Heart left ventricle (tissue), 16 donors: ENCODE measurements around the gene SGK1. TPM values are rescaled to one million over a fixed set of nuclear protein-coding genes. Genes with fewer than 3 reads are reported as not detected.
A peak's percentile ranks its signal among the peaks of the same experiment; 100 is the strongest.

Experiments used
- ATAC-seq, 4 donors: fragments of 200-7000 bp; cut with Tn5 transposase; one replicate each; pipeline ENCODE4 v1.9.1; 2020 to 2022; ENCODE audit warnings: moderate library complexity in 4 of 4, mild to moderate bottlenecking in 3 of 4, moderate number of reproducible peaks in 1 of 4
- DNase-seq, 5 donors: peaks; one replicate each; pipeline ENCODE4 v3.0.0-alpha.2; 2020
- H3K27ac ChIP-seq, 12 donors: fragments of 200-600 bp; sonication (generic) in 4 of 12; one replicate each; pipeline versions ENCODE4 v1.5.0 to v1.8.0; 2016 to 2022; ENCODE audit warnings: mild to moderate bottlenecking in 2 of 12
- H3K27me3 ChIP-seq, 9 donors: fragments of 200-600 bp; sonication (generic) in 2 of 9; one replicate each; pipeline versions ENCODE4 v1.5.1 to v1.8.0; 2016 to 2022; ENCODE audit warnings: mild to moderate bottlenecking in 3 of 9
- H3K36me3 ChIP-seq, 9 donors: fragments of 200-600 bp; sonication (generic) in 2 of 9; one replicate each; pipeline versions ENCODE4 v1.5.0 to v1.8.0; 2018 to 2022; ENCODE audit warnings: mild to moderate bottlenecking in 2 of 9
- H3K4me1 ChIP-seq, 12 donors: fragments of 200-600 bp; sonication (generic) in 4 of 12; one replicate each; pipeline versions ENCODE4 v1.5.0 to v1.8.0; 2016 to 2022; ENCODE audit warnings: mild to moderate bottlenecking in 3 of 12
- H3K4me3 ChIP-seq, 12 donors: fragments of 200-600 bp; sonication (generic) in 4 of 12; one replicate each; pipeline versions ENCODE4 v1.5.0 to v1.8.0; 2017 to 2022; ENCODE audit warnings: mild to moderate bottlenecking in 9 of 12, moderate library complexity in 4 of 12
- H3K9me3 ChIP-seq, 12 donors: fragments of 200-600 bp; sonication (generic) in 4 of 12; one replicate each; pipeline versions ENCODE4 v1.5.0 to v1.8.0; 2016 to 2022; ENCODE audit warnings: mild to moderate bottlenecking in 1 of 12
- POLR2A ChIP-seq, 2 donors: fragments of 450-650 bp; IDR thresholded peaks; one replicate each; pipeline ENCODE4 v1.6.1; 2017; ENCODE audit warnings: antibody characterized with exemption in 2 of 2, mild to moderate bottlenecking in 2 of 2, moderate library complexity in 2 of 2
- WGBS, 4 donors: extraction: QIAGEN DNeasy Blood & Tissue Kit in 2 of 4; methylation state at CpG; one replicate each; pipeline versions ENCODE4 v1.1.5 to v1.1.7; 2013 to 2018; 5-methylcytosine and 5-hydroxymethylcytosine counted together
- intact Hi-C, 10 donors: fragments of 100-400 bp; cut with DNase I; formaldehyde crosslinking; loops; one replicate each; pipeline versions ENCODE4 v1.11.1 to v1.14.2; 2022
- polyA plus RNA-seq, 2 donors: library from polyadenylated mRNA; stranded (reverse); fragments of 200-250 nt; gene quantifications; one replicate each; pipeline ENCODE4 v1.2.3, GENCODE V29; 2013
- total RNA-seq, 9 donors: library from RNA; depleted of rRNA in 2 of 9; stranded (reverse); fragments of >200 nt in 2 of 9; fragmentation: NEBNext Ultra II Directional in 3 of 9; extraction: Animal tissue kit (Norgen Biotek cat#: 25700) in 3 of 9; gene quantifications; one replicate each; pipeline versions ENCODE4 v1.1.0 to v1.2.4, GENCODE V29; 2016 to 2023
- TF ChIP-seq, protein P1 (sequence below), 12 donors: fragments of 200-600 bp; sonication (generic) in 4 of 12; IDR thresholded peaks; one replicate each; pipeline versions ENCODE4 v1.5.0 to v1.8.0; 2018 to 2022; ENCODE audit warnings: antibody characterized with exemption in 12 of 12, mild to moderate bottlenecking in 5 of 12
- donor health status: ischemic (EF 13 %, LVEDD 7.1; RV severe dilation, severe dysfunction).
- donor health status: healthy with polysubstance abuse.
- donor health status: DM: no; HTN: yes; CAD: no.
- donor health status: DM: no; HTN: no; CAD: no.
- donor health status: ischemic (EF 25% LVEDD 6.9; RV normal size, moderate dysfunction).
- donor health status: ischemic (EF 25% LVEDD 5.7; RV mildly dilated, moderate dysfunction).
- donor health status: healthy.
- donor health status: DM: yes; HTN: yes; CAD: no.
- donor health status: ischemic (EF 35%, LVEDD 5.7; RV mildly dilated, moderate dysfunction).
- donor health status: nonischemic (EF 11% LVEDD 7.7; RV severe dilation, severe dysfunction).
- donor health status: DM: yes; HTN: yes; CAD: no.
- donor health status: PGD.
- donor health status: ischemic (EF 29% LVEDD 5.4; RV normal size, mild dysfunction).
- donor health status: nonischemic (EF 23%, LVEDD 6.1; RV moderate dilation, normal function).

SGK1 gene
- total and polyA plus RNA-seq, 11 donors: 17.7 to 118 (median 56.7) TPM

DNA sequence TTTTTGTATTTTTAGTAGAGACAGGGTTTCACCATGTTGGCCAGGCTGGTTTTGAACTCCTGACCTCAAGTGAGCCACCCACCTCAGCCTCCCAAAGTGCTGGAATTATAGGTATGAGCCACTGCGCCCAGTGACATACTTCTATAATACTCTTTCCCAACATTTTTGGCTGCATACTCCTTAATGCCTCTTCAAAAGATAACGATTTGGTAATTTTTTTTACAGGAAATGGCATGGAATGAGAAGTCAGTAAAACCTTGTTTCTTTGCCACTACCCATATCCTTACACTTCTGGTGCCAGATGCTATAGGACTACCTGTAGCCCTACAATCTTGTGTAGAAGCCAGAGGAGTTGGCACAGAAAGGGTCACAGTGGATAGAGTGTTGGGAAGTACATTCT is 41.4 kb upstream of the SGK1 start:
- Histone ChIP-seq H3K4me3 (no peak overlapping the region), H3K27me3 (no peaks in the 10 kb centered on the region), H3K4me1 (peaks cover 0 to 11% (median 0%) of the 10 kb centered on the region in 12 donors), H3K27ac (peak overlapping the region in 2 of 12 donors; percentile 54 to 56), H3K36me3 (no peaks in the 10 kb centered on the region), H3K9me3 (peaks cover 0 to 2% (median 0%) of the 10 kb centered on the region in 12 donors)
- TF ChIP-seq POLR2A (IDR thresholded peaks at IDR 0.05): no peak
- TF ChIP-seq, protein P1, sequence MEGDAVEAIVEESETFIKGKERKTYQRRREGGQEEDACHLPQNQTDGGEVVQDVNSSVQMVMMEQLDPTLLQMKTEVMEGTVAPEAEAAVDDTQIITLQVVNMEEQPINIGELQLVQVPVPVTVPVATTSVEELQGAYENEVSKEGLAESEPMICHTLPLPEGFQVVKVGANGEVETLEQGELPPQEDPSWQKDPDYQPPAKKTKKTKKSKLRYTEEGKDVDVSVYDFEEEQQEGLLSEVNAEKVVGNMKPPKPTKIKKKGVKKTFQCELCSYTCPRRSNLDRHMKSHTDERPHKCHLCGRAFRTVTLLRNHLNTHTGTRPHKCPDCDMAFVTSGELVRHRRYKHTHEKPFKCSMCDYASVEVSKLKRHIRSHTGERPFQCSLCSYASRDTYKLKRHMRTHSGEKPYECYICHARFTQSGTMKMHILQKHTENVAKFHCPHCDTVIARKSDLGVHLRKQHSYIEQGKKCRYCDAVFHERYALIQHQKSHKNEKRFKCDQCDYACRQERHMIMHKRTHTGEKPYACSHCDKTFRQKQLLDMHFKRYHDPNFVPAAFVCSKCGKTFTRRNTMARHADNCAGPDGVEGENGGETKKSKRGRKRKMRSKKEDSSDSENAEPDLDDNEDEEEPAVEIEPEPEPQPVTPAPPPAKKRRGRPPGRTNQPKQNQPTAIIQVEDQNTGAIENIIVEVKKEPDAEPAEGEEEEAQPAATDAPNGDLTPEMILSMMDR (IDR thresholded peaks at IDR 0.05): no peak
- intact Hi-C loops: no loop called here
- 84 to 94% (median 89%) methylated on average over 2 of the region's 2 CpGs for WGBS, 4 donors
- DNase-seq (no peak), ATAC-seq (no peak)

GRCh38 chr6:134358320-134358719 is 40.4 kb upstream of the SGK1 start:
- WGBS, 4 donors: 42 to 52% (median 46%) methylated on average over 4 of the region's 4 CpGs
- Histone ChIP-seq H3K27ac (peak overlapping the region in 7 of 12 donors; percentile 2 to 59 (median 42)), H3K4me3 (no peak overlapping the region), H3K4me1 (peaks cover 0 to 11% (median 0%) of the 10 kb centered on the region in 12 donors), H3K9me3 (peaks cover 0 to 2% (median 0%) of the 10 kb centered on the region in 12 donors), H3K27me3 (no peaks in the 10 kb centered on the region), H3K36me3 (no peaks in the 10 kb centered on the region)
- ATAC-seq: peak in 3 of 4 donors; percentile 62 to 96 (median 88)
- no peak for DNase-seq
- intact Hi-C loops: no loop called here
- TF ChIP-seq, protein P1 (IDR thresholded peaks at IDR 0.05): no peak
- no peak for TF ChIP-seq POLR2A (IDR thresholded peaks at IDR 0.05)

DNA sequence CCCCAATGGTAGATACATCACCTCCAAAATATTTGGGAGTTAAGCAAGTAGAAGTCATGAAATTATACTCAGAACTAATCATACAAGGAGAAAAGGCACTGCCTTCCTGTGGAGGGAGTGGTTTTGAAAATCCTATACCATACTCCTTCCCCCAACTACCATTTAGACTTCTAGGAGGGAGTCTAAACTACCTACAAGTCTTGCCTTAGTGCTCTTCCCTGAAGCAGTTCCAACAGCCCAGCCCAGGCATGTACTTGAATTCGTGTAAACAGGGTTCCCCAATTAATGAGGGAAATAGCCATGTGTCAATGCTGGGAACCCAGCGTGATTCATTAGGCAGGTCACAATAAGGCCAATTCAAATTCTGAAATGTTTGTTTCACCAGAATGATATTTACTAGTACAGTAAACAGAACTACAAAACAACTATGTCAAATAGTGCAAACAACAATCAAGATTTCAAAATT is 39.1 kb upstream of the SGK1 start:
- DNase-seq: no peak
- H3K27ac ChIP-seq: peak overlapping the region in 1 of 12 donors; percentile 7
- no peaks in the 10 kb centered on the region for H3K27me3 ChIP-seq
- peaks cover 0 to 2% (median 0%) of the 10 kb centered on the region in 12 donors for H3K9me3 ChIP-seq
- ATAC-seq: no peak
- TF ChIP-seq POLR2A (IDR thresholded peaks at IDR 0.05): no peak
- H3K4me3 ChIP-seq: no peak overlapping the region
- H3K36me3 ChIP-seq: no peaks in the 10 kb centered on the region
- H3K4me1 ChIP-seq: peaks cover 0 to 21% (median 0%) of the 10 kb centered on the region in 12 donors
- WGBS, 4 donors: 84 to 91% (median 88%) methylated on average over 2 of the region's 2 CpGs
- intact Hi-C loops: no loop called here

DNA sequence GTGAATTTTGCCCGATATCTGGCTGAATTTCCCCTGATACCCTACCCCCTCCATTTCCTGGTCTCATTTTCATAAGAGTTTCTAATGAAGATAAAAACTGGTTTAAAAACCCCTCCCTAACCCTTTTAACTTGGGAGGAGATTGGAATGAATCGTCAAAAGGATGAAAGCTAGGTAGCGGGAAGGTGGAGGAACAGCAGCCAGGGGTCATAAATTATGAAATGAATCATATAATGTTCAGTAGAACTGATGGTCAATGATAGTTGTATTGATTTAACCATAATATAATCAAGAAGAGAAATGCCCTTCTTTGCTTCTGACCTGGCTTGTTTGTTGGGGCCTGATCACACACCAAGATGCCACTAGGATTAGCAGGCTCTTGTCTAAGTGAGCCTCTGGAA is 38.5 kb upstream of the SGK1 start:
- Histone ChIP-seq H3K4me1 (peaks cover 0 to 26% (median 0%) of the 10 kb centered on the region in 12 donors), H3K27ac (no peak overlapping the region), H3K27me3 (no peaks in the 10 kb centered on the region), H3K4me3 (no peak overlapping the region), H3K9me3 (peaks cover 0 to 2% (median 0%) of the 10 kb centered on the region in 12 donors), H3K36me3 (no peaks in the 10 kb centered on the region)
- TF ChIP-seq, protein P1 (IDR thresholded peaks at IDR 0.05): no peak
- TF ChIP-seq POLR2A (IDR thresholded peaks at IDR 0.05): no peak
- ATAC-seq (no peak), DNase-seq (no peak)
- WGBS, 4 donors: 96 to 99% (median 98%) methylated on average over 3 of the region's 3 CpGs
- intact Hi-C loops: no loop called here
